Measurements from ENCODE around the gene LCN2.
"Not testable (repeated sequence)": the region's sequence is repeated elsewhere in the genome, so short reads cannot be mapped to it uniquely, and the experiment has no call there.

The LCN2 gene

GRCh38 chr9:128169925-128170324 is 20.7 kb downstream of the LCN2 start:
- FAIRE-seq: no peak

DNA sequence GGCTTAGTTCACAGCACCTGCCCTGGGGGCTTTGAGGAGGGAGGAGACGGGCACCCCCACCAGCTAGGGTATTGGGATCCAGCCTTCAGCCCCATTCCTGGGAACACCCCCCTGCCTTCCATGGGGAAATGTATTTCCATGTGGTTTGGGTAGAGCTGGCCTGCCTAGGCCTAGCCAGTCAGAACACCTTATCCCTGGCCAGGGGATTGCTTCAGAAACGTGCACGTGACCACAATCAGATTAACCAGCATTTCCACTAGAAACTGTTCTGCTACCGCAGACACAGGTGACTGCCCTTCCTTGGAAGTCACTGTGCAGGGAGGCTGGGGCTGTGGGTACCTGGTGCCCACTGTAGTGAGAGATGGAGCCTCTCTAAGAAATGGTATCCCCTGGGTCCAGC is 24.8 kb downstream of the LCN2 start:
- no peak for FAIRE-seq

- FAIRE-seq: no peak
Observed at GRCh38 chr9:128175102-128175563, 25.9 kb downstream of the LCN2 start.

DNA sequence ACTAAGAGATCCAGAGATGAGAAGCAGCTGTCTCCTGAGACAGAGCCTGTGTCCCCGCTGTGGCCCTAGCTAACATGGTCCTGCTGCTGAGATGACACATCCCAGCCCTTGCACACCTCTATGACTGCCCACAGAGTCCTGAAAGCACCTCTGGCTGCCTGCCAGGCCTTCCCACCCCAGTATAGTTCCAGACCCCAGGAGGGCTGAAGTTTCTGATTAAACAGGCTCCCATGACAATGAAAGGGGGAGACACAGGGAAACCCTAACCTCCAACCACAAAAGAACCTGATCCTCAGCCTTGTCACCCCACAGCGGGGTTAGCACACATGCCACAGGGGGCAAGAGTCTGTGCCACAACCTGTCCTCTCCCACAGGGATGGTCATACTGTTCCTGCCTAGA is 26.5 kb downstream of the LCN2 start:
- FAIRE-seq: no peak

- no peak for FAIRE-seq
Observed at GRCh38 chr9:128178806-128179431, 29.7 kb downstream of the LCN2 start.

- no peak for FAIRE-seq
Observed at GRCh38 chr9:128180001-128180400, 30.7 kb downstream of the LCN2 start.

DNA sequence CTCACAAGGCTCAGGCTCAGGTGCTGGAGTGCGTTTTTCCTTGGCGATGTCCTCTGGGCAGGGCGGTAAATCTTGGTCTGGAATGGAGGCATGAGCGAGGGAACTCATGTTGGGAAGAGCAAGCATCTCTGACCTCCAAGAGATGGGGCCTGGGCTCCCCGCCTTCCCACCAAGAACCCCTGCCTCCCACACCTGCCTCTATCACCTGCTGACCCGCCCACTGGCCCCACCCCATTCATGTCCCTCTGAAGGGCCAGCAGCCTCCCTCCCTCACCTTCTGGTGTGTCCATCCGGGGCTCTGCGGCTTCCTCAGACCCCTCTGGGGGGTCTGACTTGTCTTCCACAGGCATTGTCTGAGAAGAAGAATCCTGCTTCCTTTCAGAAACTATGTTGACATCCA is 31.2 kb downstream of the LCN2 start:
- no peak for FAIRE-seq

- not testable (repeated sequence) for FAIRE-seq
Observed at GRCh38 chr9:128181480-128181879, 32.2 kb downstream of the LCN2 start.

DNA sequence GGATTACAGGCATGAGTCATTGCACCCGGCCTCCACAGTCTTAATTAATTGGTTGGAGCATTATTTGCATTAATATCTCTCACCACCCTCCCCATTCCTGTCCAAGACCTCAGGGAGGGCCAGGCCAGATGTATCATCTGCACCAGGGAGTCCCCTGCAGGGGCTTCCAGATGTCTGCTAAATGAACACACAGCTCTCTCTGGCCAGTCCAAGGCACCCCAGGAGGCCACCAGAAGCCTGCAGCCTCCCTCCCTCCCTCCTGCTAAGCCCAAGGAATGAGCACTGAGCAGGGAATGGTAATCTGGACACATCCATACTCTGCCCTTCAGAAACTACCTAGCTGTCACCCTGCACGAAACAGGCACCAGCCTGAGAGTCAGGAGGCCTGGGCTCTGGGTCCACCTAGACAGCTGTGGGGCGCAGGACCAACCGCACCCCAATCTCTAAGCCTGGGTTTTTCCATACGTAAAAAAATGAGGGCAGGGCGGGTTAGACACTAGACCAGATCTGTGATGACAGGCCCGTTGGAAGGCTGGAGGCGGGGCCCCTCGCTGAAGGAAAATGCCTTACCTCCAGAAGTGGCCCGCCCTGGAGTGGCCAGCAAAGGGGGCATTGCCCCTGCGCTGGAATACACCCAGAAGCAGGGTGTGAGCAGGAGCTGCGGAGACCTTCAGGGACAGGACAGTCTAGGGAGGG is 33.8 kb downstream of the LCN2 start:
- FAIRE-seq: no peak

DNA sequence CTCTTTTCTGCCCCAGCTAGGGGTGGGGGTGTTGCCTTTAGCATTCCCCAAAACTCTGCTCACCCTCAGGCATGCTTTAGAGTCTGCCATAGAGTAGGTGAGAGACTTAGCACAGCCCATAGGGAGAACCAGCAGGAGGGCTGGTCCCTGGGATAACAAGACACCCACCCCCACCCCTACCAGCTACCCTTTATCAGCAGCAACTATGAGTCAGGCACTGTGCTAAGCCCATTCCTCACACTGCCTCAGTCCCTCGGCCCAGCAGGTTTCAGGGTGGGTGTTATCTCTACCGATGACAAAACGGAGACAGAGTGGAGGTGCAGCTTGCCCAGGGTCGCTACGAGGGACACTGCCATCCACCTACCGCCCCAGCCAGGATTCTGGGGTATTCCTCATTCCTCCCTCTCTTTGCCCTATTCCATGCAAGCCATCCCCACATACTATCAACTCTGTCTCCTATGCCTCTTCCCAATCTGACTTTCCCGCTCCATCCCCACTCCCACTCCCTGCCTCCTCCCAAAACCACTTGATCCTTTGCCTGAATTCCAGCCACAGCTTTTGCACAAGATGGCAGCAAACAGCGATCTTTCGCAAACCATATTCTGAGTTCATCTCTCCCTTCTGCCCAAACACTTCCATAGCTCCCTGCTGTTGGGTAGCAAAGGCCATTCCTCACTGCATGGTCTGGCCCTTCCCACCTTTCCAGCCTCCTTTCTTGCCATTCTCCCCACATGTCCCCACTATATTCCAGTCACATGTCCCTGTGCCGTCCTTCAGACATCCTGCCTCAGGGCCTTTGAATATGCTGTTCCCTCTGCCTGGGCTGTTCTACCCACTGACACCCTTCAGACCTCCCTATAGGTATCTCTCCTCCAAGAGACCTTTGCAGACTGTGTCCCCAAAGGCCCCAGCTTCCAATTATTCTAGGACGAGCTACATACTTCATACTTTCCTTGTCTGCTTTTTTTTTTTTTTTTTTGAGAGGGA is 37.0 kb downstream of the LCN2 start:
- no peak for FAIRE-seq

DNA sequence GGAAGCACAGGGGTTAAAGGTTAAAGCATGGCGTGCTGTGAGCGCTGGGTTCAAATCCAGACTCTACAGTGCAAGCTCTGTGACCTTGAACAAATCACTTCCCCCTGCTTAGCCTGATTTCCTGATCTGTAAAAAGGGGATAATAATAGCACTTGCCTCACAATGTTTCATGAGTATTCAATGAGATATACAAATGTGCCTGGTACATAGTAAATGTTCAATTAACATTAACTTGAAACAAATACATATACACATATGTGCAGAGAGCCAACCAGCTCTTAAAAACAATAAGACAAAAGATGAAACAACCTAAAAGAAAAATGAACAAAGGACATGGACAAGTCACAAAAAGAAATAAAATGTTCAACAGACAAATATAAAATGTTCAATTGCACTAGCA is 38.1 kb downstream of the LCN2 start:
- FAIRE-seq: no peak

GRCh38 chr9:128188209-128188608 is 39.0 kb downstream of the LCN2 start:
- FAIRE-seq: no peak

GRCh38 chr9:128190013-128190412 is 40.8 kb downstream of the LCN2 start:
- FAIRE-seq: no peak

DNA sequence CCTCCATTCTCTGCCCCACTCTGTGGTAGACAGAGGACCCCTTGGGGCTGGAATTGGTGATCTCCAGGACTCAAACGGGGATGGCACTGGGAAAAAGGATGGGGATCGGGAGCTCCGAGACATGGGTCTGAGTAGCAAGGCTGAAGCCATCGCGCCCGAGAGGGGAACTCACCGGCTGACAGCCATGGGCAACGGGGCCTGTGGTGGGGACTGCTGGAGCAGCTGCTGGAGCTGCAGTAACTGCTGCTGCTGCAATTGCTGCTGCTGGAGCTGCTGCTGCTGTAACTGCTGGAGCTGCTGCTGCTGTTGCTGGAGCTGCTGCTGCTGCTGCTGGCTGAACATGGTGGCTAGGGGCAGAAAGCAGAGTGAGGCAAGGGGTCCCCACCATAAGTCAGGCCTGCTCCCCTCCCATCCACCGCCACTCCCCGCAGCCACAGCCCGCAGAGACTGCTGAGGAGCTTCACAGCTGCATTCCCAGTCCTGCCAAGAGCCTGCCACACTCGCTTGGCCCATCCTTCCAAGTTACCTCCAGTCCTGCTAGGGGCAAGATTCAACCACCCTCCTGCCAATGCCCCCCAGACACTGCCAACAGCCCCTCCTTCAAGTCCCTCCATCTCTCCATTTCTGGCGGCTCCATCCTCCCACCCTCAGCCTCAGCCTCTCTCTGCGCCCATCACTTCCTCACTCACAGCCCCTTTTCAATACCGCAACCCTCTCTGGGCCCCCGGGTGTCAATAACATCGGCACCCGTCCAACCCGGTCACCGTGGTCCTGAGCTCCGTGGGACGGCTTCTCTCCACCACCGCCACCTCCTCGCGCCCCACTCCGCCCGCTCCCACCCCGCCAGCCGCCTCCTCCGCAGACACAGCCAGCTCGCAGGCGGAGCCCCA is 41.5 kb downstream of the LCN2 start:
- no peak for FAIRE-seq

DNA sequence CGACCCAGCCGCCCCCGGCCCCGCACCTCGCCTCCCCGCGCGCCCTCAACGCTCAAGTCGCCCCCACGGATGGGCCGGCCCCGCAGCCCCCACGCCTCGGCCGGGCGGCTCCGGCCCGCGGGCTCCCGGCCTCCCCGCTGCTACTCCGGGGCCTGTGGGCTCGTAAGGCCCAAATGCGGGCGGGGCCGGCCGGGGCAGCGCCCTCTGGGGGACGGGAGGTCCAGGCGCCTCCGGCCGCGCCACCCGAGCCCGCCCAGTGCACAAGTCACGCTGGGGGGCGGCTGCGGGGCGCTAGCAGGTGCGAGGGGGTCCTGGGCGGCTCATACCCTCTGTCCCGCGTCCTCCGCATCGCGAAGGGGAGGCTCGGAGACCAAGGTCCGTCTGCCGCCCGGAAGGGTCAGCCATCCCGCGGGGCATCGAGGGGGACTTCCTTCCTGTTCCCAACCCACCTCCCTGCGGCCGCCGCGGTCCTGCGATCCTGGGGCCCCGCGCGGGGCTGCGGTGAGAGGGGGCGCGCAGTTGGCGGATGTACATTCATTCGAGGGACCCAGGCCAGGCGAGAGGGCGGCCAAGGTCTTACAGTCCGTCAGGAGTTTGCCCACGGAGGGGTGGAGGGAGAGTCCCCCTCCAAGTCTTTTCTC is 42.3 kb downstream of the LCN2 start, which contains the start of gene CIZ1:
CIZ1 (minus strand) TSS at position 167 of the 641 bp plus-strand sequence. CDS start 715 bp downstream, outside the sequence.
- FAIRE-seq: no peak

- FAIRE-seq: no peak
Observed at GRCh38 chr9:128192601-128193371, 43.5 kb downstream of the LCN2 start.

DNA sequence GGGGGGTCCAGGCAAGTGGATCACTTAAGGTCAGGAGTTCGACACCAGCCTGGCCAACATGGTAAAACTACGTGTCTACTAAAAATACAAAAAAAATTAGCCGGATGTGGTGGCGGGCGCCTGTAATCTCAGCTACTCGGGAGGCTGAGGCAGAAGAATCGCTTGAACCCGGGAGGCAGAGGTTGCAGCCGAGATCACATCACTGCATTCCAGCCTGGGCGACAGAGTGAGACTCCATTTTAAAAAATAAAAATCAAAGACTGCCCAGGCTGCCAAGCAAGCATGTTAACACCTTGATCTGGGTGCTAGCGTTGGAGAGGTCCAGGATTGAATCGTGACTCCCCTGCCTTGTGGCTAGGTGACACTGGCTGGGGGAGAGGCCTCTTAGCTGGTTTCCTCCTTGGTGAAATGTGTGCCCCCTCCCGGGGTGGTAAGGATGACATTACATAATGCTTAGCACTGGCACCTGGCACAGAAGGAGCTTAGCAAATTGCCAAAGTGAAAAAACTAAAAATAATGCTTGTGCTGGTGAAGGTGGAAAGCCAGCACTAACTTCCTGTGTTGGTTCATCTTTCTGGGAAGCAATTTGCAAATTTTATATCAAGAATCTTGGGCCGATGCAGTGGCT is 44.3 kb downstream of the LCN2 start:
- FAIRE-seq: no peak

DNA sequence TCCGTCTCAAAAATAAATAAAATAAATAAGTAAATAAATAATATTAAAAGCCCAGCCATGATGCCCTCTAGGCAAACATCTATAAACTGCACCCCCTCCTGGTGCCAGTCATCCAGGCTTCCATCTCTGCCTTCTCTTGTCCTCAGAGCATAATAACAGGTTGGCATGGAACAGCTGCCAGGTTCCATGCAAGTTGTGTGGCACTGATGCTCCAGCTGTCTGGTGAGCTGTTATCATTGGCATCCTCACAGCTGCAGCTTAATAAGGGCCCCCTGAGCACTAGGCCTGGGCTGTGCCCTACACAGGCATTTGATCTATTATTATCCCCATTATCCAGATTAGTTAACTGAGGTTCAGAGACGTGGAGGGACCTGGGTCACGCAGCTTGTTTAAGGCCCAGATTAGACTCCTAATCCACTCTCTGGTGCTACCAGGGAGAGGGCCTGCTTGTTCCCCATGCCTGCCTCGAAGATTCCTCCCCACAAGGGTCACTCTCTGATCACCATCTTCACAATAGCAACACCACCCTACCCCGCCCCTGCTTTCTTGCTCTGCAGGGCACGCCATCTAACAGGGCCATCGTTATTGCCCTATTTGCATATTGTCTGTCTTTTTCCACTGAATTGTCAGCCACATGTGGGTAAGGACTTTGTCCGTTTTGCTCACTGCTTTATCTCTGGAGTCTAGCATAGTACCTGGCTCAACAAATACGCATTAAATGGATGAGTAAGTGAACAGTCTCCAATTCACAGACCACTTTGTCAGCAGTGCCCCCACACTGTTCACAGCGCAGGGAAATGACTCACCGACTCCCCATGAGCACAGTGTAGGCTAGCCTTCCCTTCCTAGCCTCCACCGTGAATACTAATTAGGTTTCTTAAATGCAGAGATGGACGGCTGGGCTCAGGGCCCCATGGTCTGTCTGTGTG is 52.5 kb downstream of the LCN2 start:
- FAIRE-seq: no peak

- FAIRE-seq: no peak
Observed at GRCh38 chr9:128202648-128203023, 53.4 kb downstream of the LCN2 start.
